Brain pericyte (primary cell): ENCODE data around the gene TAF11L6.
"Not testable (repeated sequence)": the region's sequence is repeated elsewhere in the genome, so short reads cannot be mapped to it uniquely, and the experiment has no call there.

Experiments
- DNase-seq: peaks from one replicate; pipeline ENCODE4 v3.0.0-alpha.2; 2012; ENCODE audit warnings: low read depth, low spot score

TAF11L6 gene

DNA sequence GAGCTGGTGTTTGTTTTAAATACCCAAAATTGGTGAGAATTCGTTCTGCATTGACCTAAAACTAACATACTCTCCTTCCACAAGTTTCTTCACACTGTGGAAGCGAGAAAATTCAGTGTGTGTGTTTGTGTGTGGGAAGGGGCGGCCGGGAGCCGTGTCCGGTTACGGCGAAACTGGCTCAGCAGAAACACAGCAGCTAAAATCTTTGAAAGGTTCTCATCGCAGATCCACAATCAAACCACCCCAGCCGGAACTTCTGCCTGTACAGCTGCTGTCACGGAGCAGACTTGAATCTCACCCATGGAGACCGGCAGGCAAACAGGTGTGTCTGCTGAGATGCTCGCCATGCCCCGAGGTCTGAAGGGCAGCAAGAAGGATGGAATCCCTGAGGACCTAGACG lies at the start of gene TAF11L6:
Gene TAF11L6, plus strand, starts transcription at position 301 of the 400 bp plus-strand sequence.
- not testable (repeated sequence) for DNase-seq

DNA sequence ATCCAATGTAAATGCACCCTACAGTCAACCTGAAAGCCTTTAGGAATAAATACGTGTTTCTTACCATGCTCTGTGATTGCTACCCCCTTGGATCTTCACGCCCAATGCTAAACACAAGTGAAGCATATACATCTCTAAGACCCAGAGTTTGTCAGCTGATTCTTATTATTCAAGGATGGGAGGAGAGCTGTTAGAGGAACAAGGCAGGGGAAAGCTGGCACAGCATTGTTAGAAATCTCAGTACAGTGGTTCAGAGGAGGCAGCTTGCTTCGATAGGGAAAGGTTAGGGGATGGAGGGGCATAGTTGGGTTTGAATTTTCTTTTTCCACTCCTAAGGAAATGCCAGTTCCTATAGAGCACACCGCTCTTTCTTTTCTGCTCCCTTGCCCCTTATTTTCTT lies 47.1 kb upstream of the TAF11L6 start:
- no peak for DNase-seq

DNA sequence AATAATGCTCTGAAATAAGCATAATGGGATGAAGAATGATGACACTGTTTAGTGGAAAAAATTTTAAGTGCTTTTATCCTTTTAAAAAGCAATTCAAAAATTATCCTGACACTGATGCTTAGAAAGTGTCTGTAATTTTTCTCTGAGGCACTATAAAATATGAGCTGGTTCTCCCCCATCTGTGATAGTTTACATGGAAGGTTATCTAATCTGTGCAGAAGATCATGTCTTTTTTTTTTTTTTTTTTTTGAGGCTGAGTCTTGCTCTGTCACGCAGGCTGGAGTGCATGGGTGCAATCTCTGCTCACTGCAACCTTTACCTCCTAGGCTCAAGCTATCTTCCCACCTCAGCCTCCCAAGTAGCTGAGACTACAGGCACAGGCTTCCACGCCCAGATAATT lies 45.7 kb upstream of the TAF11L6 start:
- no peak for DNase-seq

DNA sequence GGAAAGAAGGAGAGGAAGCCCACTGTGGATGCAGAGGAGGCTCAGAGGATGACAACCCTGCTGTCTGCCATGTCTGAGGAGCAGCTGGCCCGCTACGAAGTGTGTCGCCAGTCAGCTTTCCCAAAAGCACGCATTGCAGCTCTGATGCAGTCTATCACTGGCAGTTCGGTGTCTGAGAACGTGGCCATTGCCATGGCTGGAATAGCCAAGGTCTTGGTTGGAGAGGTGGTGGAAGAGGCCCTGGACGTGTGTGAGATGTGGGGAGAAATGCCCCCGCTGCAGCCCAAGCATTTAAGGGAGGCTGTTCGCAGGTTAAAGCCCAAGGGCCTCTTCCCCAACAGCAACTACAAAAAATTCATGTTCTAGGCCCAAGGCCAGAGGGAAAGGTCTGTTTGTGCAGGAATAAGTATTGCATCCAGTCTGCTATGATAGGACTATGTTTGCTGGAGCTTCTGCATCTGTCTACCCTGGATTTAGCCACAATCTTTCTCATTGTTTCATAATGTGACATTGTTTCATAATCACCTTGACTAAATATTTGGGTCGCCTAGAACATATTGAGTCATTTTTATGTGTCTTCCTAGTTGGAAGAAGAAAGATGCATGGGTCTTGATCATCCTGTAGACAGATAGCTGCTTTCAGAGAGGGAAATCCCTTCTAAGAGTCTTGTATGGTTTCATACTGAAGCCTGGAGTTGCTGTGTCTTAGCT lies 41.9 kb upstream of the TAF11L6 start:
- DNase-seq: not testable (repeated sequence)

DNA sequence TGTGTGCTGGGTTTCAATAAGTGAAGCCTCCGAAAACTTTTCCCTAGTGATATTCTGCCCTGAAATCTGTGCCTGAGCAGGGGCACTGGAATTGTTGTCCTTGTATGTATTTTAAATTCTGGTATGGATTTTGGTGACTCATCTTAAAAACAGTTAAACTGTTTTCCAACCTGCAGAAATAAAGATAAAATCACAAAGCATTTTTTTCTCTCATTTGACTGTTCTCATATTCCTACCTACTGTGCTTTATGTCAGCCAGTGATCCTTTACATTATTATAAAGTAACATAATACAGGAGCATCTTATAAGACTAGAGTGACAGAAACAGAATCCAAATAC lies 41.3 kb upstream of the TAF11L6 start:
- DNase-seq: no peak

DNA sequence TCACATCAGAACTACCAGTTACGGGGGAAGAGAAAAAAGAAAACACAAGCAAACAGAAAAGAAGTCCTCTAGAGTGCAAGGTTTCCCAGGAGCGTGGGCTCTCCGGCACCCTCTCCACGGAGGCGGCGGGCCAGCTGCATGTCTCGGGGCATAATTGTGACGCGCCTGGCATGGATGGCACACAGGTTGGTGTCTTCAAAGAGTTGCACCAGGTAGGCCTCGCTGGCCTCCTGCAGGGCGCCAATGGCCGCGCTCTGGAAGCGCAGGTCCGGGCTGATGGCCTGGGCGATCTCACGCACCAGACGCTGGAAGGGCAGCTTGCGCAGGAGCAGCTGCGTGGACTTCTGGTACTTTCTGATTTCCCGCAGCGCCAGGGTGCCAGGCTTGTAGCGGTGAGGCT lies 37.2 kb upstream of the TAF11L6 start:
- DNase-seq: not testable (repeated sequence)

DNA sequence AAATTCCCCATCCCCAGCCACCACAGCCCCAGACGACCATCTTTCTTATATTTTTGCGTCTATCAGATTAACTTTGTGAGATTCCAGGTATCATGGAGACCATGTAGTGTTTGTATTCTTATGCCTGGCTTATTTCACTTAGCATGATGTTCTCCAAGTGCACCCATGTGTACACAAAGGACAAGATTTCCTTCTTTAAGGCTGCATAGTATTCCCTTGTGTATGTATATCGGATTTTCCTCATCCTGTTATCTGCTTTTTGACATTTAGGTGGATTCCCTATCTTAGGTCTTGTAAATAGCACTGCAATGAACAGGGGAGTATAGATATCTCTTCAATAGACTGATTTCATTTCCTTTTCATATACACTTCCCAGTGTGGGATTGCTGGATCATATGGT lies 35.7 kb upstream of the TAF11L6 start:
- DNase-seq: no peak

DNA sequence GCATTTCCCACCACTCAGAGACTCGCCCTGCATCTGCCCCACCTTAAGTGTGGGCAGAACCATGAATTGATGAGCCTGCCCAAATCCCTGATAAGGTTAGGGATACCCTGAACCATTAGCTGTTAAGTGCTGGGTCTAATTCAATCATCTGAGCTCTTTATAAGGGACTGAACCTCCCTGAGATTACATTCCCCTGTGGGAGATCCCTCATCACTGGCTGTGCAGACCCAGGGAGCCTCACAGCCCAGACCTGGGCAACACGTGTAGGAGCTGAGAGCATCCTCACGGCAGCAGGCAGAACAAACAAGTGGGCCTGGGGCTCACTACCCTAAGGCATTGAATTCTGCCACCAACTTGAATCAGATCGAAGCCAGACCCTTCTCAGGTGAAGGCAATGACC lies 31.0 kb upstream of the TAF11L6 start:
- DNase-seq: no peak

DNA sequence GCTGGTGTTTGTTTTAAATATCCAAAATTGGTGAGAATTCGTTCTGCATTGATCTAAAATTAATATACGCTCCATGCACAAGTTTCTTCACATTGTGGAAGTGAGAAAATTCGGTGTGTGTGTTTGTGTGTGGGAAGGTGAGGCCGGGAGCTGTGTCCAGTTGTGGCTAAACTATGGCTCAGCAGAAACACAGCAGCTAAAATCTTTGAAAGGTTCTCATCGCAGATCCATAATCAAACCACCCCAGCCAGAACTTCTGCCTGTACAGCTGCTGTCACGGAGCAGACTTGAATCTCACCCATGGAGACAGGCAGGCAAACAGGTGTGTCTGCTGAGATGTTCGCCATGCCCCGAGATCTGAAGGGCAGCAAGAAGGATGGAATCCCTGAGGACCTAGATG lies 30.5 kb upstream of the TAF11L6 start, which contains the start of gene TAF11L2:
Gene TAF11L2, plus strand, starts transcription at position 301 of the 400 bp plus-strand sequence.
- DNase-seq: not testable (repeated sequence)

DNA sequence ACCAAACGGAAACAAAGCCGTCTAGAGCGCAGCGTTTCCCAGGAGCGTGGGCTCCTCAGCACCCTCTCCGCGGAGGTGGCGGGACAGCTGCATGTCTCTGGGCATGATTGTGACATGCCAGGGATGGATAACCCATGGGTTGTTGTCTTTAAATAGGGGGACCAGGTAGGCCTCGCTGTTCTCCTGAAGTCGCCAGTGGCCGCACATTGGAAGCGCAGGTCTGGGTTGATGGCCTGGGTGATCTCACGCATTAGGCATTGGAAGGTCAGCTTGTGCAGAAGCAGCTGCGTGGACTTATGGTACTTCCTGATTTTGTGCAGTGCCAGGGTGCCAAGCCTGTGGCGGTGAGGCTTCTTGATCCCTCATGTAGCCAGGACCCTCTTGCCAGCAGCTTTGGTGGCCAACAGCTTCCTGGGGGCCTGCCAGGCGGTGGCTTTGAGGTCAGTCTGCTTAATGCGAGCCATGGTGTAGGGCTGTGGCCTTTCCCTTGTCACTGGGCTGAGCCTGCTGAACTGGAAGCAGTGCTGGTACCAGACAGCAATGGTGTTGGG lies 16.6 kb upstream of the TAF11L6 start:
- DNase-seq: no peak

DNA sequence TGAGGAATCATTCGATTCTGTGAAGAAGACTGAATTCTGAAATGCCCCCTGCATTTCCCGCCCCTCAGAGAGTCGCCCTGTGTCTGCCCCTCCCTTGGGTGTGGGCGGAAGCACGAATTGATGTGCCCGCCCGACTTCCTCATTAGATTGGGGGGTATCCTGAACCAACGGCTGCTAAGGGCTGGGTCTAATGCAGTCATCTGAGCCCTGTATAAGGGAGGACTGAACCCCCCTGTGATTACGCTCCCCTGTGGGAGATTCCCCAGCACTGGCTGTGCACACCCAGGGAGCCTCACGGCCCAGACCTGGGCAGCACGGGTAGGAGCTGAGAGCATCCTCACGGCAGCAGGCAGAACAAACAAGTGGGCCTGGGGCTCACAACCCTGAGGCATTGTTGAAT lies 10.9 kb upstream of the TAF11L6 start:
- DNase-seq: not testable (repeated sequence)

DNA sequence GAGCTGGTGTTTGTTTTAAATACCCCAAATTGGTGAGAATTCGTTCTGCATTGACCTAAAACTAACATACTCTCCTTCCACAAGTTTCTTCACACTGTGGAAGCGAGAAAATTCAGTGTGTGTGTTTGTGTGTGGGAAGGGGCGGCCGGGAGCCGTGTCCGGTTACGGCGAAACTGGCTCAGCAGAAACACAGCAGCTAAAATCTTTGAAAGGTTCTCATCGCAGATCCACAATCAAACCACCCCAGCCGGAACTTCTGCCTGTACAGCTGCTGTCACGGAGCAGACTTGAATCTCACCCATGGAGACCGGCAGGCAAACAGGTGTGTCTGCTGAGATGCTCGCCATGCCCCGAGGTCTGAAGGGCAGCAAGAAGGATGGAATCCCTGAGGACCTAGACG lies 10.4 kb upstream of the TAF11L6 start, which contains the start of gene TAF11L3:
Gene TAF11L3, plus strand, starts transcription at position 301 of the 400 bp plus-strand sequence.
- not testable (repeated sequence) for DNase-seq

DNA sequence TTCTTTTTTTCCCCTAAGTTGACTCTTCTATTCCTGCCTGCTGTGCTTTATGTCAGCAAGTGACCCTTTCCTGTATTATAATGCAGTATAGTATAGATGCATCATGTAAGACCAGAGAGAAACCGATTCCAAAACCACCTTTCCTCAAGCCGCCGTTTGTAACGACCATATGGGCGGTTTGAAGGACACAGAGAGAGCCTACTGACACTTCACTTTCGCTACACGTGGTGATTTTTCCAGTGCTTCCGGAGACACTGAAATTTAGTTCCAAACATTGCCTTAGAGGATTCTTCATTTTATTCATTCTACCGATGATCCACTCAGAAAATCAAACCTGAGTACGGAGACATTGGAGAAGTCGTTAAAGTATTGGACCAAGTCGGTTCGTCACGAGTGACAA lies 9.0 kb upstream of the TAF11L6 start:
- DNase-seq: not testable (repeated sequence)

DNA sequence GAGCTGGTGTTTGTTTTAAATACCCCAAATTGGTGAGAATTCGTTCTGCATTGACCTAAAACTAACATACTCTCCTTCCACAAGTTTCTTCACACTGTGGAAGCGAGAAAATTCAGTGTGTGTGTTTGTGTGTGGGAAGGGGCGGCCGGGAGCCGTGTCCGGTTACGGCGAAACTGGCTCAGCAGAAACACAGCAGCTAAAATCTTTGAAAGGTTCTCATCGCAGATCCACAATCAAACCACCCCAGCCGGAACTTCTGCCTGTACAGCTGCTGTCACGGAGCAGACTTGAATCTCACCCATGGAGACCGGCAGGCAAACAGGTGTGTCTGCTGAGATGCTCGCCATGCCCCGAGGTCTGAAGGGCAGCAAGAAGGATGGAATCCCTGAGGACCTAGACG lies 7.0 kb upstream of the TAF11L6 start, which contains the start of gene TAF11L4:
Gene TAF11L4, plus strand, starts transcription at position 301 of the 400 bp plus-strand sequence.
- not testable (repeated sequence) for DNase-seq

DNA sequence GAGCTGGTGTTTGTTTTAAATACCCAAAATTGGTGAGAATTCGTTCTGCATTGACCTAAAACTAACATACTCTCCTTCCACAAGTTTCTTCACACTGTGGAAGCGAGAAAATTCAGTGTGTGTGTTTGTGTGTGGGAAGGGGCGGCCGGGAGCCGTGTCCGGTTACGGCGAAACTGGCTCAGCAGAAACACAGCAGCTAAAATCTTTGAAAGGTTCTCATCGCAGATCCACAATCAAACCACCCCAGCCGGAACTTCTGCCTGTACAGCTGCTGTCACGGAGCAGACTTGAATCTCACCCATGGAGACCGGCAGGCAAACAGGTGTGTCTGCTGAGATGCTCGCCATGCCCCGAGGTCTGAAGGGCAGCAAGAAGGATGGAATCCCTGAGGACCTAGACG lies 3.5 kb upstream of the TAF11L6 start, which contains the start of gene TAF11L5:
Gene TAF11L5, plus strand, starts transcription at position 301 of the 400 bp plus-strand sequence.
- DNase-seq: not testable (repeated sequence)

DNA sequence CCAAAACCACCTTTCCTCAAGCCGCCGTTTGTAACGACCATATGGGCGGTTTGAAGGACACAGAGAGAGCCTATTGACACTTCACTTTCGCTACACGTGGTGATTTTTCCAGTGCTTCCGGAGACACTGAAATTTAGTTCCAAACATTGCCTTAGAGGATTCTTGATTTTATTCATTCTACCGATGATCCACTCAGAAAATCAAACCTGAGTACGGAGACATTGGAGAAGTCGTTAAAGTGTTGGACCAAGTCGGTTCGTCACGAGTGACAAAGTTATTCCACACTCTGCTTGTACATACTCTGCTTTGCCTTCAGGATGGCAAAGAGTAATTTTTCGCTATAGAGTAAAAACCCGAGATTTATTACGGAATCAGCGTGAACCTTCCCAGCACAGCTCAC lies 2.0 kb upstream of the TAF11L6 start:
- DNase-seq: not testable (repeated sequence)
